DMS 273 (cell line): ENCODE results near the gene ATP13A5.
A peak's percentile ranks its signal among the peaks of the same experiment; 100 is the strongest.

Experiments
- DNase-seq: peaks from one replicate; lab custom pipeline; 2025; ENCODE audit not compliant: unreplicated experiment; lab: John Stamatoyannopoulos, UW

ATP13A5 gene

DNA sequence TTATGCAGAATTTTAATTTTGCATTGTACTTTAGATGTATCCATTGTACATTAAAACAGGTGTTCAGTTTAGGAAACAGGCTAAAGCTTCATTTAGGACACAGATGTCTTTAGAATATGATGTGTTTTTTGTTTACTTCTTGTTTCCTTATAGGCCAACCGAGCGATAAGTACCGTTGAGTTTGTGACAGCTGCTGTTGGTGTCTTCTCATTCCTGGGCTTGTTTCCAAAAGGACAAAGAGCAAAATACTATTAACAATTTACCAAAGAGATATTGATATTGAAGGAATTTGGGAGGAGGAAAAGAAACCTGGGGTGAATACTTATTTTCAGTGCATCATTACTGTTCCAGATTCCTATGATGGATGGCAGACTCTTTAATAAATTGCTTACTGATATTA, 108.1 kb downstream of the ATP13A5 start:
- DNase-seq, result peak; percentile 27

DNA sequence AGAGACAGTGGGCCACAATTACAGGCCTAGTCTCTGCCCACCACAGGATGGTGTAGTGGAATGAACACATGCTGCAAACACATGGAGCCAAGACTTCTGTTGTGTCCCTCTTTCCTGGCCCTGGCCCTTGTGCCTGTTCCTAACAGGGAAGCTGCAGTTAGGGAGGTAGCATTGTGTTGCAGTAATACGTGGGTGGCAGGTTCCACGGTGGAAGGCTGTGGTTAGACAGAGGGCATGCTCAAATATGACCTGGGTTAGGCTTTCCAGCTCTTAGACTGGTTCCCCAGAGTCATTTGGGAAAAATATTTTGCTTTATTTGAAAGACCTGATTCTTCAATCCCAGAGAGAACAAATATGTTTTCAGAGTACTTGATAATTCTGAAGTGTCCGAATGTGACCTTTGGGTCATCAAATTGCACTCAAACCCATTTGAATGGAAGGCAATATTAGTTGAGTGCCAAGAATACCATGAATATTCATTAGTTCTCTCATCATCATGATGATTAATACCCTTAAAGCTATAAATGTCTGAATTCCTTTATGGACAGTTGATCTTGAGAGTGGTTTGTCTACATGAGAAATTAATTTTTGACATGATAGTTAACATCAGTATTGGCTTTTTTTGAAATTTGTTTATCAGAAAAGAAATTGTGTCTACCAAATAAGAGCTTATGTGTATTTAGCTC, 109.1 kb downstream of the ATP13A5 start:
- peak; percentile 29 for DNase-seq

DNA sequence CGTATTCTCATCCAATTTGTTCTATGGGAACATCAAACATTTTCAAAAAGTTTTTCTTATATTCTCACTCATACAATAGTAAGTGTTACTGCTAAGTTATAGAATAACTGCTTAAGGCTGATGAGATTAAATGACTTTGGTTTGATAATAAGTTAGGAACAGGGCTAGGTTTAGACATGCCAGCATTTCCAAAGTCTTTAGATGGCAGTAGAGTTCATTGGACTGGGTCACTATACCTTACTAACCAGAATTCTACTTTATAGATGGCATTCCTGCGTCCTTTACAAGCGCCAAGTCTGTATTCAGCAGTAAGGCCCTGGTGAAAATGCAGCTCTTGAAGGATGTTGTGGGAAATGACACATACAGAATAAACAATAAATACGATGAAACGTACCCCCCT, 115.8 kb downstream of the ATP13A5 start:
- DNase-seq, result no peak

DNA sequence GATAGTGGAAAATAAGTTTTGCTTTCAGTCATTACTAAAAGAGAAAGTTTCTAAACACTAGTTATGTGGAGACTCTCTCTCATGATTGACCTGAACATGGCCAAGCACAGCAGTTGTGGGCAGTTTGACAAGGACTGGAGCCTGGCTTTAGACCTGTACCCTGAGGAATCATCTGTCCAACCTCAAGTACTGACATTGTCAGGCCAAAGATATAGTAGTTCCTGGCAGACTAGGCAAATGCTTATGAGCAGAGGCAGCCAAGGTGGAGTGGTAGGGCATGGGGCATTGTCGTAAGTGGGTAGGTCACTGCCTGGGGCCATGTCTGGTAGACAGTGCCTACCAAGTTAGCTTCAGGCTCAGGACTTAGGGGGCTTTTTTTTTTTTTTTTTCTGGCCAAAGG, 116.6 kb downstream of the ATP13A5 start:
- no peak for DNase-seq

DNA sequence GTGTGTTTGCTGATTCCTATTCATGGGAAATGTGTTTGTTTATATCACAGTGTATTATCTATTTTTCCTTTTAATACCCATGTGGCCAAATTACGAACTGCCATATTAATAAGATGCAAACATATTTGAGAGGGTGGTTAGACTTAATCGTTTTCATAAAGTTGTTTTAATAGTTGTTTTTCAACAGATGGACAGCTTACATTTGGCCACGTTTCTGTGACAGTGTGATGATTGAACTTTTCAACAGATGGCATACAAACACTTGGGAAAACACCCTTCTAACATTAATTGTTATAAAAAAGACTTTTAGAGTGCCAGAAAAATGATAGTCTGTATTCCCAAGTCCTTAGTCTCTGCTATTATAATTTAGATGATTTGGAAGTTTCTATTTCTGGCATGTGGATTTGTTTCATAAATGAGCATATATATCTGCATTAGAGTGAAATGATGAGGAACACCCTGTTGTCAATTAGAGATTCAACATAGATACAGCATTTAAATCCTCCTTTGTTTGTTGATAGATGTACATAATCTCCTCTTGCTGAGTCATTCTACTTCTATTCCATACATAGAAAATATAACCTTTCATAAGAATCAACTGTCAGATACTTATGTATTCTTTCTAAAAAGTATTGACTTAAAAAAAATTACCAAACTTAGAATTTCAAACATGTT, 124.4 kb downstream of the ATP13A5 start:
- peak; percentile 66 for DNase-seq

DNA sequence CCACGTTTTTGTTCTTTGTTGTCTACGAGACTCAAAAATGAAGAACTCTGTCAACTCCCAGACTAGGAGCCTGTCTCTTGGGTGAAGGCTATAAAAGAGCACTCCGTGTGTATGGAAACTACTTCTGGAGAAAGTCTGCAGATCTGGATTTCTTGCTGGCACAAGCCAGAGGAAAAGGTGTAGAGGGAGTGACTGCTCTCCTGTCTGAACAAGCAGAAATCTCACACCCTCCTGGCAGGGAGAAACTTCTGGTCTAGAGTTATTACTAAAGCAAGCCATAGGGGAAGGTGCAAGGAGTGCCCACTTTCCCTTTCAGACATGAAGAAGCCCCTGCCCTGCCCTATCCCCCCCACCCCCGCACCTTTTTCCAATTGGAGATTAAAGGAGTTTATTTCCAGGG, 128.1 kb downstream of the ATP13A5 start:
- DNase-seq, result no peak

DNA sequence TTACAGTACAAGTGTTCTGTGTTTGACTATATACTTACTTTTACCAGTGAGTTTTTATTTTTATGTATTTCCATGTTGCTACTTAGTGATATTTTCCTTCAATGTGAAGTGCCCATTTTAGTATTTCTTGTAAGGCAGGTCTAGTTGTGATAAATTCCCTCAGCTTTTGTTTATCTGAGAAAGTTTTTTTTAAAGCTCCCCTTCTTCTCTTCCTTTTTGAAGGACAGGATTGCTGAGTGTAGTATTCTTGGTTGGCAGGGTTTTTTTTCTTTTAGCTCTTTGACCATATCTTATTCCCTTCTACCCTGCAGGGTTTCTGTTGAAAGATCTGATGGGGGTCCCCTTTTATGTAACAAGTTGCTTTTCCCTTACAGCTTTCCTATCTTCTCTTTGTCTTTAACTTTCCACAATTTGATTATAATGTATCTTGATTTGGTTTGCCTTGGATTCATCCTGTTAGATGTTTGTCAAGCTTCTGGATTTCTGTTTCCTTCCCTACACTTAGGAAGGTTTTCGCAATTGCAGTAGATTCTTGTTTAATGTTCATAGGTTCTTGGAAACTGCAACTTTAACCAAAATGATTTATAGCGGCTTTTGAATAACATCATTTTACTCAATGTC, 129.6 kb downstream of the ATP13A5 start:
- peak; percentile 44 for DNase-seq

DNA sequence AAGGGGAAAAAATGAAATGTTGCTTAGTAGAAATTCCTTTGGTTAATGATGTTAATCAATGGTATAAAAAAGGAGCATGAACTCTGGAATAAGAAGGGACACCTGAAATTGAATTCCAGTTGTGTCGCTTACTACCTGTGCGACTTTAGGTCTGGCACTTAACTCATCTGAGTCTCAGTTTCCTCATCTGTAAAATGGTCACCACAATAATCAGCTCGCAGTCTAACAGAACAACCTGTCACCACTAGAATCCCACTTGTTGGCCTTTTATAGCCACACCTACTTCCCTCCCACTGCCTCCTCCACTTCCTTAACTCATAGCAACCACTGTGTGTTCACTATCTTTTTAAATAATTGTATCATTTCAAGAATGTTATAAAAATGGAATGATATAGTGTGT, 135.0 kb downstream of the ATP13A5 start:
- no peak for DNase-seq

DNA sequence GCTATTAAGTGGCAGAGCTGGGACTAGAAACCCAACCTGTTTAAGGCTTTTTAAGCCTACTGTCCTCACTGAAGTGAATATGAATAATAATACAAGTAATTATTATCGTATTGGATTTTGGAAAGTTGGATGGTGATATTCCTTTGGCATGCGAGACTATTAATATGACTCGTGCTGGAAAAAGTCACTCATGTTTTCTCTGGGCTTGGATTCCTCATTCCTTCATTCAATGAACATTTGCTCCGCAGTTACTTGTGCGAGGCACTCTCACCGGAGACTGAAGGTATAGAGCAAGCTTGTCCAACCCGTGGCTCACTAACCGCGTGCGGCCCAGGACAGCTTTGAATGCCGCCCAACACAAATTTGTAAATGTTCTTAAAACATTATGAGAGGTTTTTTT, 136.8 kb downstream of the ATP13A5 start:
- peak; percentile 70 for DNase-seq

DNA sequence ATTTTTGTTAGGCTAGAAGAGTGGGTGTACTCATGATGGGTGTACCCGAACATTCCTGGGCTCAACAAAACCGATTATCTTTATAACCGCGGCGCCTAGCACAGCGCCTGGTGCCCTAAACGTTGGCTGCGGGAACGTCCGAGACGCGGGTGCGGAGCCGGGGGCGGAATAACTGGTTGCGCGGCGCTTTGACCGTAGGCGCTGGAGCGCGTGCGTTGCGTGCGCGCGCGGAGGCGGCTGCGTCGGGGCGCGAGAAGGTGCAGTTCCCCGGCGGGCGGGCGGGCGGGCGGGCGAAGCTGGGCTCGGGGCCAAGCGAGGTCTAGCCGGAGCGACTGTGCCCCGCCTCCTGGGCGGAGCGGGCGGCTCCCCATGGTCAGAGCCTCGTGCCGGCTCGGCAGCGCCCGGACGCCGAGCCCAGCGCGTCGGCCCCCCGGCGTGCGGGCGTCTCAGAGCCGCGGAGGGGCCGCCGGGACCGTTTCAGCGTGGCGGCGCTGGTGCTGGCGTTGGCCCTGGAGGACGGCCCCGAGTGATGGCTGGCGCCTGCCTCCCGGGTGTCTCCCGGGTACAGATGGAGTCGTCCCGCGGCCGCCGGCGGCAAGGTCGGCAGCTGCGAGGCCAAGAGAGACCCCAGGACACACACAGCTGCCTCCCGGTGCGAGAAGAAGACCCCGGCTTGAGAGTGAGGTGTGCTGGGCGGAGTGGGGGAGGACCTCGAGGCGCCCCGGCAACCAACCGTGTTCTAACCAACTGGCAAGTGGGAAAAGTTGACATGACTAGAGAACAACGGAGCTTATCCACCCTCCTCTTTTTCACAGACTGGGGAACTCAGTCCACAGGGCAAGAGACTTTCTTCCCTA, 137.5 kb downstream of the ATP13A5 start, which contains the start of gene PLAAT1:
PLAAT1 (plus strand) TSS at position 373 of the 857 bp plus-strand sequence. CDS start 14,429 bp downstream, outside the sequence.
- DNase-seq, result peak; percentile 99

DNA sequence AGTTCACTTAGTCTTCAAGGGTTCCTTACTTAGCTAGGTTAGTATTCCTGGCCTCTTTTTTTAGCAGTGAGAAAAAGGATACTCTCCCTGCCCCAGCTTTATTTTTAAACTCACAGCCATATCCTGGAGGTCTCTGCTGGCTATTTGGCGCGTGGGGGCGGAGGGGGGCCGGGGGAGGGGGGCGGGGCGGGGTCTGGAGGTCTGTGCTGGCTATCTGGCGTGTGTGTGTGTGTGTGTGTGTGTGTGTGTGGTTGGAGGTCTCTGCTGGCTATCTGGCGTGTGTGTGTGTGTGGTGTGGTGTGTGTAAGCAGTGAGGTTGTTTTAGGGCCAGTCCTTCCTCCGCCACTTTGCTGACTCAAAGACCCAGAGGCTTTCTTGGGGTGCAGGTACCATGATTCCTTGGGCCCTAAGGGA, 138.1 kb downstream of the ATP13A5 start:
- peak; percentile 79 for DNase-seq

DNA sequence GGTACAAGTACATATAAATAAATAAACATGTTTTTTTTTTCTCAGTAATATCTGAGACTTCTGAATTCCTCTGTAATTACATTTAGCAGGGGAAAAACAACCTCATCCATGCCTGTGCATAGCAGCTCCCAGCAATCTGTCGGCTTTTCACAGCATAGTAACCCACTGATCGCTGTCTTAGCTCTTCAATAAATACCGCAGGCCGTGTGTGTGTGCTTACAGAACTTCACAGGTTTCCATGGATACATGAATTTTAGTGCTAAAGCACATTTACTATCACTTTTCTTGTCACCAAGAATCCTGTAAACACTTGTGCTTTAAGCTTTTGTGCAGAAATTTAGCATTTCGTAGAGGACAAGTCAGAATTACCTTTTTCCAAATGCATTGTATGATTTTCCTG, 141.5 kb downstream of the ATP13A5 start:
- DNase-seq, result peak; percentile 72

DNA sequence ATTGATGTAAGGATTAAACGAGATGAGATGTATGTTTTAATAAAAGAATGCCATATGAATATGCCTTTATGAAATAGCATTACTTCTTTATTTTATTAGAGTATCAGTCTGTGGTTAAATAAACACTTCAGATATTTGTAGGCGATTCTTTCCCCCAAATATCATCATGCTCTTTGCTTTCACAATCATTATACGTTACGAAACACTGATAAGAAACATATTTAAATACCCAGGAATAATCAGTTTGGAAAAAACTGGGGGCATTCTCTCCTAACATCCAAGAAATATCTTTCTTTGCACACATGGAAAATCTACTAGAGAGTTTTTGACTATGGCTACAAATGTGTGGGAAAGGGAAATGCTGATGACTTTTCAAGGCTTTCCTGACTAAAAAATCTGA, 142.0 kb downstream of the ATP13A5 start:
- DNase-seq, result no peak

DNA sequence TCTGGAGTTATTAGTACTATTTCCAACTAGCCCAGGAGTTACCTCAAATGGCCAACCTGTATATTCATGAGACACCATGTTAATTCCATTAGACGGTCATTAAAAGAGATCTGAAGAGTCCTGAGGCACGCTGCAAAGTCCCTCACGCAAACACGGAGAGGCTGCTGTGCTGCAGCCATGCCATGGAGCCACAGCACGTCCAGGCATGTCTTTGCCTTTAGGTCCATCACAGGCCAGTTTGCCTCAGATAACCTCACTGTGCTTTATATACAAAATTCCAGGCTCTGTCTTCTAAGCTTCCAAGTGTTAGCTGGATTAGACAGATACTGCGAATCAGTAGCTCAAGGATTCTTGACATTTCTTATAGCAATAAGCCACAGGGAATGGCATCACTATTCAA, 147.4 kb downstream of the ATP13A5 start:
- peak; percentile 92 for DNase-seq

DNA sequence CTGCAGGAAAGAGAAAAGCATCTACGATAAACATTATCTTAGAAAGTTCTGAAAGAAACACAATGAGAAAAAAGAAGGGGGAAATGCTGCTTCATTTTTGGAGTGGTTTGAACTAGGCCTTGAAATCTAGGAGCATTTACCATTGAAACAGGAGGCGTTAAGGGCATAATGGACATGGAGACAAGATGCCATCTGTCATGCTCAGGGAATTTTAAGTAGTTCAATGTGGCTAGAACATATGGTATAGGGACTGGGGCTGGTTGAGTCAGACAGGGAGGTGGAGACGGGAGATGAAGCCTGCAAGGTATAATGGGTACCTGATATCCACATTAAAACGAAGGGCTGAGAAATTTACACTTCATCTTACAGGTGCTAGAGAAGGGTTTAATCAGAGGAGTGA, 147.9 kb downstream of the ATP13A5 start:
- DNase-seq, result peak; percentile 98

DNA sequence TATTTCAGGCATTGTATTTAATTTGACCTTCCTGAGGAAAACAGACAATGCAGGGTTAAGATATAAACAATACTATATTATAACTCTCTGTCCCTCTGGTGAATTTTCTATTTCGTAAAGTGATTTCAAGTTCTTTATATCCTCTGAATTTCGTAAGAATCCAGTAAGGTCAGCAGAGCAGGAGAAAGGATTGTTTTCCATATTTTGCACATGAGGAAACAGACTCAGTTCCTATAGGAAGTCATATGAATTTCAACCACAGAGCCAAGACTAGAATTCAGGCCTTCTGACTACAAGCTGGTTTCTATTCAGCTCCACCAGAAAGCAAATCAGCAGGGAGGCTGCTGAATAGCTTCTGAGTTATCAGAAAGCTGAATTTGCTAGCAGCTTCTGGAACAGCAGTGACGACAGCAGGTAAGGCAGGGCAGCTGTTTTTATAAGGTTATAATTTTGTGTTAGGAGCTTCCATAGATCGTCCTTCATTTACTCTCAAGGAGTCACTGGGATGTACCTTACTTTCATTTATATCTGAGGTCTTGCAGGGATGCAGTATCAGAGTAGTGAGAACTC, 148.6 kb downstream of the ATP13A5 start:
- DNase-seq, result peak; percentile 86

DNA sequence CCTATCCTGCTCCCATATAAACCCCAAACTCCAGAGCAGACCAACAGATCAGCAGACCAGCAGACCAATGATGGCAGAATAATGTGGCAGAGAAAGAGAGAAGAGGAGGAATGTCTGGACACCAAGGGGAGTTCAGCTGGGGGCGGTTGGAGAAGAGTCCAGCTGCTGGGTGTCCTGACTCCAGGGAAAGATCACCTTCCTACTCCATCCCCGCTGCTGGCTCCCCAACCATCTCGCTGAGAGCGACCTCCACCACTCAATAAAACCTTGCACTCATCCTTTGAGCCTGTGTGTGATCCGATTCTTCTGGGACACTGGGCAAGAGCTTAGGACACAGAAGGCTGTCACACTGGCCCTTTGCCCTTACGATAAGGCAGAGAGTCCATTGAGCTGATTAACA, 150.3 kb downstream of the ATP13A5 start:
- no peak for DNase-seq

DNA sequence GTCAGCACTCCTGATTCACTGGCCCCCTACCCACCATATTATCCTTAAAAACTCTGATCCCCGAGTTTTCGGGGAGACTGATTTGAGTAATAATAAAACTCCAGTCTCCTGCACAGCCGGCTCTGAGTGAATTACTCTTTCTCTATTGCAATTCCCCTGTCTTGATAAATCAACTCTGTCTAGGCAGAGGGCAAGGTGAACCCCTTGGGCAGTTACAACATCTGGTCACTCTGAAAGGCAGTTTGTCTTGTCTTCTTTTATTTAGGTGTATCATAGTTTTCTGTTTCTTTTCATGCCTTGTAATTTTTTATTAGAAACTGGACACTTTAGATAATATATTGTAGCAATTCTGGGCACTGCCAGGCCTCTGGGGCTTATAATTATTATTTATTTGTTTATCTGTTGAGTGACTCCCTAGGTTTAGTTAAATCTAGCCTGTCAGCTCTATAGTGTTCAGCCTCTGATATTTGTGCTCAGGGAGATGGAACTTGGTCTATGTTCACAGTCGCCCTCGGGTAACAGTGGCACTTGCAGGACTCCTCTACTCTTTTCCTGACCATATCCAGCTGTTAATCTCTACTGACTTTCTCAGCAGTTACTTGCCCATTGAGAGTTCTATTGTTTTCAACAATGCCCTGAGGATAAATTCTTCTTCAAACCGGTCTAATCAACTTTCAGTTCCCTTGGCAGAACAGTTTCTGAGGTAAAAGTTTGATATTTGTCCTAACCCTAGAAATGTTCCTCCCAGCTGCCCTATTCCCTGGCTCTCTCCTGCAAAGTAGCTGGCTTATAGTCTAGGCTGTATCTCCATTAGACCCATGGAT, 153.0 kb downstream of the ATP13A5 start:
- DNase-seq, result no peak
